ENCODE results near the gene SIPA1L2. TPM values are rescaled to one million over a fixed set of nuclear protein-coding genes. Genes with fewer than 3 reads are reported as not detected.
A peak's percentile ranks its signal among the peaks of the same experiment; 100 is the strongest.

Gene SIPA1L2
- total and polyA plus RNA-seq, 4 donors: 5.3 to 60.1 (median 30.4) TPM

- Histone ChIP-seq H3K4me1 (ENCODE audit: control insufficient read depth in 5 of 5, insufficient read depth in 5 of 5, low read length in 5 of 5) (peaks cover 0 to 34% (median 5%) of the 10 kb centered on the region in 5 donors), H3K4me3 (peak overlapping the region; percentile 74), H3K27me3 (ENCODE audit: control insufficient read depth in 3 of 3, insufficient read depth in 3 of 3, low read length in 2 of 3) (no peaks in the 10 kb centered on the region), H3K27ac (ENCODE audit: low read depth in 1 of 2, low read length in 1 of 2) (peak overlapping the region; percentile 77 to 88), H3K36me3 (ENCODE audit: control insufficient read depth in 4 of 4, insufficient read depth in 4 of 4, low read length in 4 of 4) (no peaks in the 10 kb centered on the region), H3K9ac (ENCODE audit: insufficient read depth in 1 of 2, low read length in 2 of 2) (peak overlapping the region in 1 of 2 donors; percentile 73), H3K9me3 (ENCODE audit: control insufficient read depth in 4 of 4, insufficient read depth in 3 of 4, low read length in 3 of 4) (no peaks in the 10 kb centered on the region)
- TF ChIP-seq CTCF (IDR thresholded peaks at IDR 0.05; ENCODE audit: control extremely low read depth, extremely low read depth): no peak
- no peak for ATAC-seq (ENCODE audit: insufficient read depth, low FRiP score)
- 1% methylated on average over 69 to 96 of the region's 96 CpGs for WGBS, 2 donors
- DNase-seq: peak; percentile 39 to 49 (median 48)
Observed at GRCh38 chr1:232629250-232630046, 485 bp downstream of the SIPA1L2 start.

DNA sequence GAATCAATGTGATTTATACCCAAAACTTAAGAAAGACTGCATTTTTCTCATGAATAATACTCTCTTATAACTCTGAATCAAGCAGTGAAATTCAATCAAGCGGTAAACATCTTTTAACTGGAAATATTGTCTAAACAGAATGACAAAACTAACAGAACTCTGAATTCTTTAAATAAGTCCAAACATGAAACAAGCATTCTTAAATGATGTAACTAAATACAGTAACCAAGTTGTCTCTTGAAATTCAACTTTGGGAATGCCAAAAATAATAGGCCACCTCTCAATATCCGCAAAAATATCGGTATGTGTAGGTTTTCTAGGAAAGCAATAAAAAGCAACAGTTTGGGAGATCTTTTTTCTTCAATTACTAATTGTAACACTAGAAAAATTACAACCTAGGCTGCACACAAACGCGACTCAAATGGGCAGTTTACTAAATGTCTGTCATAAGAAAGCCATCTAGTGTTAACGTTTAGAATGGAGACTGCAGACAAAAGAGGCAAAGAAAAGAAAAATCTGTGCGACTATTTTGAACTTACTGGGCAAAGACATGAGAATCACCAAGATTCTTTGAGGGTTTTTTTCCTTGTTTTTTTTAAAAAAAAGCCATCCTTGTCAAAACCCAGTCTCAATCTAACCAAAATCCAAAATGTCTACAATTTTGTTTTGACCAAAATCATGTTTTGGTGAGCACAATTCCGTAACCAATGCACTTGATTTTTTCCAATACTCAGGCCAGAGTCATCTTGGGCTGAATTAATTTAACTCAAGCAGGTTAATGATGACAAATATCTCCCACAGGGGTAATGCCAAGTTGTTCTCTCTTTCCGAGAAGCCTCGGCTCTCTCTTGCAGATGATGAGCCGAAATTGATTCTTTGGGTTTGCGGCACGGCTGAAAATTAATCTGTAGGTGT is 1.3 kb downstream of the SIPA1L2 start:
- Histone ChIP-seq H3K4me3 (peak overlapping the region; percentile 74), H3K4me1 (ENCODE audit: control insufficient read depth in 5 of 5, insufficient read depth in 5 of 5, low read length in 5 of 5) (peaks cover 0 to 30% (median 5%) of the 10 kb centered on the region in 5 donors), H3K27me3 (ENCODE audit: control insufficient read depth in 3 of 3, insufficient read depth in 3 of 3, low read length in 2 of 3) (no peaks in the 10 kb centered on the region), H3K36me3 (ENCODE audit: control insufficient read depth in 4 of 4, insufficient read depth in 4 of 4, low read length in 4 of 4) (no peaks in the 10 kb centered on the region), H3K9me3 (ENCODE audit: control insufficient read depth in 4 of 4, insufficient read depth in 3 of 4, low read length in 3 of 4) (no peaks in the 10 kb centered on the region), H3K27ac (ENCODE audit: low read depth in 1 of 2, low read length in 1 of 2) (peak overlapping the region; percentile 77 to 88), H3K9ac (ENCODE audit: insufficient read depth in 1 of 2, low read length in 2 of 2) (peak overlapping the region in 1 of 2 donors; percentile 73)
- ATAC-seq (ENCODE audit: insufficient read depth, low FRiP score) (no peak), DNase-seq (peak in 2 of 3 donors; percentile 84 to 86)
- WGBS, 2 donors: 19 to 22% methylated on average over 13 of the region's 13 CpGs
- no peak for TF ChIP-seq CTCF (IDR thresholded peaks at IDR 0.05; ENCODE audit: control extremely low read depth, extremely low read depth)

DNA sequence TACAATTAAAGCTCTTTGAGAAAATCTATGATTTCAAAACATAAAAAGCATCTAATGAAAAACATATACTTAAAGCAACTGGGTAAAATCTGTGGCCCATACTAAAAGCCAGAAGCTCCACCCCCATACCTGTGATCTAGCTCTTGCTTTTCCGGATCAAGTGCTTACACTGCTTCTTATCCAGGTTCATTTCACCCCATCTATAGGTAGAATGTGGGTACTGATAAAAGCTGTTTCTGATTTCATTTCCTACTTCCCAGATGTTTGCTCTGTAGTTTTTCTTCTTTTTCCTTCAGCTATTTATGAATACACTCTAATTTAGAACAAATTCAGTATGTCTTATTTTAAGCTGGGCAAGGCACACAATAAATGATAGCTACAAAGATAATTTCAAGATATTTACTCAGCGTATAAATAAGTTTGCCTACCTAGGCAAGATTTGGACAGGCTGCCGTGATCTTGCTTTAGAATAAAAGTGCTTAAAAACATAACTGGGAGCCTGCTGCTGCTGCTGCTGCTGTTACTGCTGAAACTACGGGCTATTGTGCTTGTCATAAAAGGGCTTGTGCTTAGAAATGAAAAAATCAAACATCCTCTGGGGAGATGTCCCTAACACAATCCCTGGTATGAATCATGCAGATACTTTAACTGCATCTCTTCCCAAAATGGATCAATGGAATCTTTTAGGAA is 2.1 kb downstream of the SIPA1L2 start:
- no peak for TF ChIP-seq CTCF (IDR thresholded peaks at IDR 0.05; ENCODE audit: control extremely low read depth, extremely low read depth)
- 31 to 56% methylated on average over 4 of the region's 4 CpGs for WGBS, 2 donors
- Histone ChIP-seq H3K4me1 (ENCODE audit: control insufficient read depth in 5 of 5, insufficient read depth in 5 of 5, low read length in 5 of 5) (peaks cover 4 to 34% (median 7%) of the 10 kb centered on the region in 5 donors), H3K4me3 (no peak overlapping the region), H3K27me3 (ENCODE audit: control insufficient read depth in 3 of 3, insufficient read depth in 3 of 3, low read length in 2 of 3) (no peaks in the 10 kb centered on the region), H3K9me3 (ENCODE audit: control insufficient read depth in 4 of 4, insufficient read depth in 3 of 4, low read length in 3 of 4) (no peaks in the 10 kb centered on the region), H3K9ac (ENCODE audit: insufficient read depth in 1 of 2, low read length in 2 of 2) (peak overlapping the region in 1 of 2 donors; percentile 38), H3K27ac (ENCODE audit: low read depth in 1 of 2, low read length in 1 of 2) (no peak overlapping the region), H3K36me3 (ENCODE audit: control insufficient read depth in 4 of 4, insufficient read depth in 4 of 4, low read length in 4 of 4) (no peaks in the 10 kb centered on the region)
- DNase-seq (peak in 2 of 3 donors; percentile 71 to 78), ATAC-seq (ENCODE audit: insufficient read depth, low FRiP score) (no peak)
